ENCODE data around the gene LMAN2.

The LMAN2 gene

GRCh38 chr5:177291735-177292134, 59.7 kb downstream of the LMAN2 start:
- POLR2A ChIA-PET = interaction anchor here (0.5 kb wide), 1 partner anchor 138 kb away, joined by 4 read pairs; no protein-coding TSS in a partner anchor
- TF ChIP-seq, protein P1, sequence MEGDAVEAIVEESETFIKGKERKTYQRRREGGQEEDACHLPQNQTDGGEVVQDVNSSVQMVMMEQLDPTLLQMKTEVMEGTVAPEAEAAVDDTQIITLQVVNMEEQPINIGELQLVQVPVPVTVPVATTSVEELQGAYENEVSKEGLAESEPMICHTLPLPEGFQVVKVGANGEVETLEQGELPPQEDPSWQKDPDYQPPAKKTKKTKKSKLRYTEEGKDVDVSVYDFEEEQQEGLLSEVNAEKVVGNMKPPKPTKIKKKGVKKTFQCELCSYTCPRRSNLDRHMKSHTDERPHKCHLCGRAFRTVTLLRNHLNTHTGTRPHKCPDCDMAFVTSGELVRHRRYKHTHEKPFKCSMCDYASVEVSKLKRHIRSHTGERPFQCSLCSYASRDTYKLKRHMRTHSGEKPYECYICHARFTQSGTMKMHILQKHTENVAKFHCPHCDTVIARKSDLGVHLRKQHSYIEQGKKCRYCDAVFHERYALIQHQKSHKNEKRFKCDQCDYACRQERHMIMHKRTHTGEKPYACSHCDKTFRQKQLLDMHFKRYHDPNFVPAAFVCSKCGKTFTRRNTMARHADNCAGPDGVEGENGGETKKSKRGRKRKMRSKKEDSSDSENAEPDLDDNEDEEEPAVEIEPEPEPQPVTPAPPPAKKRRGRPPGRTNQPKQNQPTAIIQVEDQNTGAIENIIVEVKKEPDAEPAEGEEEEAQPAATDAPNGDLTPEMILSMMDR (IDR thresholded peaks at IDR 0.05; ENCODE audit: control extremely low read depth, extremely low read depth, low read depth, missing control alignments) = no peak
- DNase-seq (ENCODE audit: extremely low spot score) = no peak
- CTCF ChIA-PET = interaction anchor here (0.9 to 1.7 kb wide), 2 partner anchors 17 to 18 kb away, joined by 3 to 4 read pairs; no protein-coding TSS in a partner anchor

GRCh38 chr5:177290816-177291596, 60.5 kb downstream of the LMAN2 start:
- ChIA-PET POLR2A (no interaction called here), CTCF (interaction anchor here (0.9 to 1.7 kb wide), 2 partner anchors 17 to 18 kb away, joined by 3 to 4 read pairs; no protein-coding TSS in a partner anchor)
- no peak for DNase-seq (ENCODE audit: extremely low spot score)
- TF ChIP-seq, protein P1 (IDR thresholded peaks at IDR 0.05; ENCODE audit: control extremely low read depth, extremely low read depth, low read depth, missing control alignments) = no peak

DNA sequence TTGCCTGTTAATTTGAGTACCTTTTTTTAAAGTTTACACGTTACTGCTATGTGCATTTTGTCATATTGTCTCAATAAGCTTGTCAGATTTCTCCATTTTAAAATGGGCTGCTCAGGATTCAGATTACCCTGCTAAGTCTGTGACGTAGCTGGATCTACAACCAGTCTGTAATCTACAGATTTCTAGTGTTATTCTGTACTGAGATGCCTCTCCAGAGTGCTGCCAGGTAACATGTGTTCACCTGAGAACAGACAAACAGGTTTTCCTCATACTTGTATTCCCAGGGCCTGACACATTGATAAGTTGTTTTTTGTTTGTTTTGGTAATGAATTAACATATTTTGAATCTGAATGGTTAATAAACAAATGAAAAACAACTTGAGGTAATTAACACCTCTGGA, 63.3 kb downstream of the LMAN2 start:
- POLR2A ChIA-PET = no interaction called here
- TF ChIP-seq, protein P1 (IDR thresholded peaks at IDR 0.05; ENCODE audit: control extremely low read depth, extremely low read depth, low read depth, missing control alignments) = no peak
- CTCF ChIA-PET = interaction anchor here (0.6 to 1.5 kb wide), 3 partner anchors 54 to 175 kb away, joined by 3 read pairs; no protein-coding TSS in a partner anchor

More for the DNA sequence above, 63.3 kb downstream of the LMAN2 start:
- DNase-seq (ENCODE audit: extremely low spot score) = no peak

All from GM10248 (cell line).